Liver (tissue), 9 donors: ENCODE measurements around the gene COL1A2. TPM values are rescaled to one million over a fixed set of nuclear protein-coding genes. Genes with fewer than 3 reads are reported as not detected.

ENCODE experiments used
- DNase-seq: peaks from one replicate; pipeline ENCODE4 v3.0.0-alpha.2; 2017; ENCODE audit warnings: low spot score
- H3K27ac ChIP-seq, 2 donors: one replicate each; pipeline ENCODE4 v1.7.0; 2013; ENCODE audit warnings: inconsistent platforms in 2 of 2, low read length in 2 of 2, control low read depth in 1 of 2, low read depth in 1 of 2, mild to moderate bottlenecking in 1 of 2
- H3K27me3 ChIP-seq, 4 donors: one replicate each; pipeline versions ENCODE4 v1.6.1 to v1.7.0; 2013; ENCODE audit warnings: low read length in 3 of 4, inconsistent platforms in 1 of 4, mild to moderate bottlenecking in 1 of 4, moderate library complexity in 1 of 4; ENCODE audit not compliant: control insufficient read depth in 4 of 4, insufficient read depth in 4 of 4
- H3K36me3 ChIP-seq, 4 donors: one replicate each; pipeline versions ENCODE4 v1.6.1 to v1.7.0; 2013; ENCODE audit warnings: low read length in 3 of 4, mild to moderate bottlenecking in 3 of 4, low read depth in 1 of 4, moderate library complexity in 1 of 4; ENCODE audit not compliant: control insufficient read depth in 4 of 4, insufficient read depth in 3 of 4
- H3K4me1 ChIP-seq, 4 donors: one replicate each; pipeline versions ENCODE4 v1.6.1 to v1.7.0; 2013; ENCODE audit warnings: low read length in 3 of 4, mild to moderate bottlenecking in 3 of 4, moderate library complexity in 1 of 4; ENCODE audit not compliant: control insufficient read depth in 4 of 4, insufficient read depth in 4 of 4
- H3K4me3 ChIP-seq, 3 donors: one replicate each; pipeline versions ENCODE4 v1.6.1 to v1.7.0; 2013; ENCODE audit warnings: low read length in 3 of 3, control low read depth in 1 of 3, low read depth in 1 of 3, mild to moderate bottlenecking in 1 of 3
- H3K9ac ChIP-seq, 2 donors: one replicate each; pipeline ENCODE4 v1.7.0; 2013; ENCODE audit warnings: low read length in 2 of 2, mild to moderate bottlenecking in 2 of 2, moderate library complexity in 2 of 2, control low read depth in 1 of 2, low read depth in 1 of 2
- H3K9me3 ChIP-seq, 4 donors: one replicate each; pipeline versions ENCODE4 v1.6.1 to v1.7.0; 2013; ENCODE audit warnings: low read length in 3 of 4; ENCODE audit not compliant: control insufficient read depth in 4 of 4
- EGR1 ChIP-seq, 2 donors: IDR thresholded peaks; 2 replicates each; pipeline ENCODE4 v1.6.1; 2016 to 2018; ENCODE audit warnings: antibody characterized with exemption in 2 of 2, low read depth in 2 of 2
- FOXA1 ChIP-seq: IDR thresholded peaks from 2 replicates; pipeline ENCODE4 v1.6.1; 2016; ENCODE audit warnings: antibody characterized with exemption
- FOXA2 ChIP-seq: IDR thresholded peaks from 2 replicates; pipeline ENCODE4 v1.6.1; 2016; ENCODE audit warnings: antibody characterized with exemption
- GABPA ChIP-seq, 2 donors: IDR thresholded peaks in 1 of 2; conservative IDR thresholded peaks in 1 of 2; 2 replicates each; pipeline ENCODE4 v1.6.1; 2016; ENCODE audit warnings: antibody characterized with exemption in 2 of 2, mild to moderate bottlenecking in 1 of 2, moderate library complexity in 1 of 2
- HNF4A ChIP-seq, 2 donors: conservative IDR thresholded peaks; 2 replicates each; pipeline ENCODE4 v1.6.1; 2016; ENCODE audit warnings: antibody characterized with exemption in 2 of 2, mild to moderate bottlenecking in 2 of 2
- JUND ChIP-seq, 2 donors: IDR thresholded peaks; 2 replicates each; pipeline ENCODE4 v1.6.1; 2016; ENCODE audit warnings: antibody characterized with exemption in 2 of 2
- NR2F2 ChIP-seq: IDR thresholded peaks from 2 replicates; pipeline ENCODE4 v1.6.1; 2016; ENCODE audit warnings: antibody characterized with exemption
- RAD21 ChIP-seq, 2 donors: IDR thresholded peaks; 2 replicates each; pipeline ENCODE4 v1.6.1; 2016; ENCODE audit warnings: antibody characterized with exemption in 2 of 2, mild to moderate bottlenecking in 2 of 2
- RXRA ChIP-seq, 2 donors: IDR thresholded peaks; 2 replicates each; pipeline ENCODE4 v1.6.1; 2017 to 2018; ENCODE audit warnings: antibody characterized with exemption in 2 of 2, mild to moderate bottlenecking in 1 of 2
- ZBTB33 ChIP-seq: IDR thresholded peaks from 2 replicates; pipeline ENCODE4 v1.6.1; 2016; ENCODE audit warnings: antibody characterized with exemption
- WGBS: extraction: QIAGEN DNeasy Blood & Tissue Kit; methylation state at CpG from one replicate; pipeline ENCODE4 v1.1.7; 2013; 5-methylcytosine and 5-hydroxymethylcytosine counted together
- polyA plus RNA-seq, 2 donors: library from polyadenylated mRNA; stranded (reverse) in 1 of 2; unstranded in 1 of 2; fragments of 200-250 nt in 1 of 2; fragments of >200 nt in 1 of 2; fragmentation: Nextera tagmentation in 1 of 2; extraction: Ambion mirVana in 1 of 2; gene quantifications; one replicate each; pipeline versions ENCODE4 v1.2.1 to v1.2.3, GENCODE V29; 2013 to 2015
- total RNA-seq, 2 donors: library from RNA; depleted of rRNA; stranded (reverse); fragments of >200 nt; gene quantifications; one replicate each; pipeline ENCODE4 v1.2.3, GENCODE V29; 2014
- TF ChIP-seq, protein P1 (sequence below): IDR thresholded peaks from 2 replicates; pipeline ENCODE4 v1.6.1; 2016; ENCODE audit warnings: antibody characterized with exemption
- donor health status: healthy.
- donor health status: healthy.
- donor health status: healthy.
- donor health status: healthy.
- donor health status: healthy.

The COL1A2 gene
- total and polyA plus RNA-seq, 4 donors, result 11.5 to 86.2 (median 42.0) TPM

DNA sequence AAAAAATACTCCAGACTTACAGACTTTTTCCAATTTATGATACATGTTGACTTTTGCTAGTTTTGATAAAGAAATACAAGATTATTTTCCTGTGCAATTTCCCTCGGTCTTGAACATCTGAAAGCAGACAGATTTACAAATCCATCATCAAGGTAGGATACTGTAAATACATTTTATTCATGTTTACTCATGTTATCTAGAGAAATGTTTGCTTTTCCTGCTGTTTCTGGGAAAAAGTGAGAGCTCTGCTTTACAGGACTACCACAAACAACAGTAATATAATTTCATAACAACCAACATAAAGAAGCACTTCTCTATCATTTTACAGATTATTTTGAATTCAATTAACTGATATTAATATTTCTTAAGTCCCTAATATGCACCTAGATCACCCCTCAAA lies 83.2 kb downstream of the COL1A2 start (continued):
- TF ChIP-seq GABPA (IDR thresholded peaks at IDR 0.05 in 1 of 2, conservative IDR thresholded peaks at IDR 0.05 in 1 of 2) (no peak), HNF4A (conservative IDR thresholded peaks at IDR 0.05) (no peak), NR2F2 (no peak), RXRA (IDR thresholded peaks at IDR 0.05) (no peak), EGR1 (IDR thresholded peaks at IDR 0.05; ENCODE audit: low read depth in 2 of 2) (no peak), FOXA1 (no peak), FOXA2 (no peak)
- TF ChIP-seq, protein P1, sequence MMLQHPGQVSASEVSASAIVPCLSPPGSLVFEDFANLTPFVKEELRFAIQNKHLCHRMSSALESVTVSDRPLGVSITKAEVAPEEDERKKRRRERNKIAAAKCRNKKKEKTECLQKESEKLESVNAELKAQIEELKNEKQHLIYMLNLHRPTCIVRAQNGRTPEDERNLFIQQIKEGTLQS, result no peak

- TF ChIP-seq JUND (IDR thresholded peaks at IDR 0.05) (no peak), ZBTB33 (no peak), EGR1 (IDR thresholded peaks at IDR 0.05; ENCODE audit: low read depth in 2 of 2) (no peak), NR2F2 (no peak), FOXA1 (no peak), RAD21 (IDR thresholded peaks at IDR 0.05) (no peak)
- Histone ChIP-seq H3K9ac (no peak overlapping the region), H3K9me3 (no peaks in the 10 kb centered on the region), H3K36me3 (no peaks in the 10 kb centered on the region), H3K4me3 (no peak overlapping the region), H3K4me1 (no peaks in the 10 kb centered on the region), H3K27ac (no peak overlapping the region), H3K27me3 (peaks cover 0 to 3% (median 1%) of the 10 kb centered on the region in 4 donors)
- WGBS, result 95% methylated on average over 3 of the region's 3 CpGs
- no peak for DNase-seq
Observed at GRCh38 chr7:94478648-94479214, 84.0 kb downstream of the COL1A2 start.

Other genes with a start within 250 kb of the COL1A2 start
- gene CASD1, start 114.9 kb downstream of the COL1A2 start, total RNA-seq, result 10 to 100 TPM; 11.1 to 14.1 TPM
- gene CASD1, start 114.9 kb downstream of the COL1A2 start, polyA plus RNA-seq, result 1 to 10 TPM; 3.8 to 5.1 TPM